KMS-11 (cell line): ENCODE measurements around the gene LRRC28.

Source experiments
- H2AFZ ChIP-seq: fragments of 200-600 bp; sonication (generic); 2 replicates; pipeline ENCODE4 v1.6.1; 2016; ENCODE audit warnings: antibody characterized with exemption, mixed run types, low read depth
- H3K27ac ChIP-seq: fragments of 200-600 bp; sonication (generic); 2 replicates; pipeline ENCODE4 v1.6.1; 2016; ENCODE audit warnings: mild to moderate bottlenecking, mixed run types
- H3K27me3 ChIP-seq: fragments of 200-600 bp; sonication (generic); 2 replicates; pipeline ENCODE4 v1.6.1; 2017; ENCODE audit warnings: mild to moderate bottlenecking, low read depth, mixed run types, moderate library complexity; ENCODE audit not compliant: insufficient read depth
- H3K36me3 ChIP-seq: fragments of 200-600 bp; sonication (generic); 2 replicates; pipeline ENCODE4 v1.6.1; 2017; ENCODE audit warnings: mild to moderate bottlenecking, mixed run types; ENCODE audit not compliant: insufficient read depth
- H3K4me1 ChIP-seq: fragments of 200-600 bp; sonication (generic); 2 replicates; pipeline ENCODE4 v1.6.1; 2016; ENCODE audit warnings: mild to moderate bottlenecking, low read depth, mixed run types; ENCODE audit not compliant: poor library complexity, severe bottlenecking
- H3K4me2 ChIP-seq: fragments of 200-600 bp; sonication (generic); 2 replicates; pipeline ENCODE4 v1.7.0; 2016; ENCODE audit warnings: mild to moderate bottlenecking, mixed run types
- H3K4me3 ChIP-seq: fragments of 200-600 bp; sonication (generic); IDR thresholded peaks from 2 replicates; pipeline ENCODE4 v1.6.1; 2017; ENCODE audit warnings: low read depth, low read length, mixed read lengths; ENCODE audit not compliant: insufficient read depth
- H3K79me2 ChIP-seq: fragments of 200-600 bp; sonication (generic); 2 replicates; pipeline ENCODE4 v1.6.1; 2016; ENCODE audit warnings: low read depth, mixed run types; ENCODE audit not compliant: insufficient read depth
- H3K9ac ChIP-seq: fragments of 200-600 bp; sonication (generic); 2 replicates; pipeline ENCODE4 v1.6.1; 2016; ENCODE audit warnings: mild to moderate bottlenecking, mixed run types
- H4K20me1 ChIP-seq: fragments of 200-600 bp; sonication (generic); 2 replicates; pipeline ENCODE4 v1.6.1; 2016; ENCODE audit warnings: mild to moderate bottlenecking, mixed run types; ENCODE audit not compliant: insufficient read depth
- TF ChIP-seq, protein P1 (sequence below): fragments of 200-600 bp; sonication (generic); conservative IDR thresholded peaks from 2 replicates; pipeline ENCODE4 v1.6.1; 2017; ENCODE audit warnings: low read depth, mild to moderate bottlenecking, antibody characterized with exemption, low read length, moderate library complexity, mixed read lengths

The LRRC28 gene

DNA sequence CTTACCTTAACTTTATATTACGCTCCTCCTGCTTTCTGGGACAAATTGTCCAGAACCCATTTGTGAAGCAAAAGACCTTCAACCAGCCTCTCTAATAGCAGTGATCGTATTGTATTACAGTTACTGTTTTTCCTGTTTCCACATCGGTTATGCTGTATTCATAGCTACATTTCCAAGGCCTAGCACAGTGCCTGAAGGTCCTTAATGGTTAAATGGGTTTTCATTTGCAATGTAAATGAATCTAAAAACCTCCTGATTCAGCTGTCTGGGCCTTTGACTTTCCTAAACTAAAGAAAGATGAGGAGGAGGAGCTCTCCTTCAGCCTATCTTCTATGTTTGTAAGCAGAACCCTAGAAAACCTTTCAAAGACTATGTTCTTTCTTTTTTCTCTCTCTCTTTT lies 99.1 kb downstream of the LRRC28 start:
- no peak overlapping the region for H3K9ac ChIP-seq
- TF ChIP-seq, protein P1, sequence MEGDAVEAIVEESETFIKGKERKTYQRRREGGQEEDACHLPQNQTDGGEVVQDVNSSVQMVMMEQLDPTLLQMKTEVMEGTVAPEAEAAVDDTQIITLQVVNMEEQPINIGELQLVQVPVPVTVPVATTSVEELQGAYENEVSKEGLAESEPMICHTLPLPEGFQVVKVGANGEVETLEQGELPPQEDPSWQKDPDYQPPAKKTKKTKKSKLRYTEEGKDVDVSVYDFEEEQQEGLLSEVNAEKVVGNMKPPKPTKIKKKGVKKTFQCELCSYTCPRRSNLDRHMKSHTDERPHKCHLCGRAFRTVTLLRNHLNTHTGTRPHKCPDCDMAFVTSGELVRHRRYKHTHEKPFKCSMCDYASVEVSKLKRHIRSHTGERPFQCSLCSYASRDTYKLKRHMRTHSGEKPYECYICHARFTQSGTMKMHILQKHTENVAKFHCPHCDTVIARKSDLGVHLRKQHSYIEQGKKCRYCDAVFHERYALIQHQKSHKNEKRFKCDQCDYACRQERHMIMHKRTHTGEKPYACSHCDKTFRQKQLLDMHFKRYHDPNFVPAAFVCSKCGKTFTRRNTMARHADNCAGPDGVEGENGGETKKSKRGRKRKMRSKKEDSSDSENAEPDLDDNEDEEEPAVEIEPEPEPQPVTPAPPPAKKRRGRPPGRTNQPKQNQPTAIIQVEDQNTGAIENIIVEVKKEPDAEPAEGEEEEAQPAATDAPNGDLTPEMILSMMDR = no peak
- H3K4me3 ChIP-seq = no peak overlapping the region
- no peak overlapping the region for H3K27ac ChIP-seq
- H3K4me1 ChIP-seq = no peaks in the 10 kb centered on the region
- H3K4me2 ChIP-seq = no peak overlapping the region
- no peaks in the 10 kb centered on the region for H4K20me1 ChIP-seq
- no peaks in the 10 kb centered on the region for H3K27me3 ChIP-seq
- no peaks in the 10 kb centered on the region for H3K36me3 ChIP-seq
- H2AFZ ChIP-seq = no peak overlapping the region
- no peaks in the 10 kb centered on the region for H3K79me2 ChIP-seq

GRCh38 chr15:99359769-99360168 lies 108.5 kb downstream of the LRRC28 start:
- no peak overlapping the region for H3K4me3 ChIP-seq

GRCh38 chr15:99361545-99362185 lies 110.4 kb downstream of the LRRC28 start:
- Histone ChIP-seq H3K36me3 (no peaks in the 10 kb centered on the region), H2AFZ (no peak overlapping the region), H3K4me3 (no peak overlapping the region), H3K9ac (no peak overlapping the region), H3K4me1 (peaks cover 16% of the 10 kb centered on the region), H3K27ac (no peak overlapping the region), H3K27me3 (no peaks in the 10 kb centered on the region), H4K20me1 (no peaks in the 10 kb centered on the region), H3K79me2 (no peaks in the 10 kb centered on the region), H3K4me2 (no peak overlapping the region)
- TF ChIP-seq, protein P1 = peak; percentile 40; the same call in 1 of the 2 replicates

More at GRCh38 chr15:99359769-99360168, 108.5 kb downstream of the LRRC28 start:
- Histone ChIP-seq H3K9ac (no peak overlapping the region), H3K4me1 (peaks cover 4% of the 10 kb centered on the region), H3K27ac (no peak overlapping the region), H2AFZ (no peak overlapping the region), H3K27me3 (no peaks in the 10 kb centered on the region), H3K79me2 (no peaks in the 10 kb centered on the region), H4K20me1 (no peaks in the 10 kb centered on the region), H3K4me2 (no peak overlapping the region), H3K36me3 (no peaks in the 10 kb centered on the region)
- TF ChIP-seq, protein P1 = no peak

DNA sequence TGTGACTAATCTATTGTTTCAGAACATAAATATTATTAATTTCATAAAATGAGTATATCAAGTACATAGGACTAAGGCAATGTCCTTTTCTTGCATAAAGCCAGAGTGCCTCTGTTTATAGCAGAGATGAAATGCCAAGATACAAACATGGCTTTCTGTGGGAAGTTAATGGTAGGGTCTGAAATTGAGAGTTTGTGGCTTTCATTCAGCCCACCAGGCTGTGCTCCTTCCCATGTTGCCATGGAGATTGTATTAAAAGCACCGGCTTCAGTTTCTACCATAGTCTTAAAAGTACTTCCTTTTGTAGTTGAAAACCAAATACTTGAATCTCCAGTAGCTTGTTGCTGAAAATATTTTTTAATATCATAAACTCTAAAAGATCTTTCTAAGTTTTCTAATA lies 114.0 kb downstream of the LRRC28 start:
- H3K36me3 ChIP-seq = no peaks in the 10 kb centered on the region
- no peak overlapping the region for H3K27ac ChIP-seq
- H3K4me2 ChIP-seq = peak overlapping the region; percentile 35
- no peak overlapping the region for H2AFZ ChIP-seq
- no peaks in the 10 kb centered on the region for H3K79me2 ChIP-seq
- H4K20me1 ChIP-seq = no peaks in the 10 kb centered on the region
- TF ChIP-seq, protein P1 = no peak
- no peak overlapping the region for H3K4me3 ChIP-seq
- H3K27me3 ChIP-seq = no peaks in the 10 kb centered on the region
- peaks cover 16% of the 10 kb centered on the region for H3K4me1 ChIP-seq
- H3K9ac ChIP-seq = no peak overlapping the region
